Liver (tissue), 9 donors: ENCODE data around the gene TMEM125. TPM values are rescaled to one million over a fixed set of nuclear protein-coding genes. Genes with fewer than 3 reads are reported as not detected.

Experiments
- DNase-seq: peaks from one replicate; pipeline ENCODE4 v3.0.0-alpha.2; 2017; ENCODE audit warnings: low spot score
- H3K27ac ChIP-seq, 2 donors: one replicate each; pipeline ENCODE4 v1.7.0; 2013; ENCODE audit warnings: inconsistent platforms in 2 of 2, low read length in 2 of 2, control low read depth in 1 of 2, low read depth in 1 of 2, mild to moderate bottlenecking in 1 of 2
- H3K27me3 ChIP-seq, 4 donors: one replicate each; pipeline versions ENCODE4 v1.6.1 to v1.7.0; 2013; ENCODE audit warnings: low read length in 3 of 4, inconsistent platforms in 1 of 4, mild to moderate bottlenecking in 1 of 4, moderate library complexity in 1 of 4; ENCODE audit not compliant: control insufficient read depth in 4 of 4, insufficient read depth in 4 of 4
- H3K36me3 ChIP-seq, 4 donors: one replicate each; pipeline versions ENCODE4 v1.6.1 to v1.7.0; 2013; ENCODE audit warnings: low read length in 3 of 4, mild to moderate bottlenecking in 3 of 4, low read depth in 1 of 4, moderate library complexity in 1 of 4; ENCODE audit not compliant: control insufficient read depth in 4 of 4, insufficient read depth in 3 of 4
- H3K4me1 ChIP-seq, 4 donors: one replicate each; pipeline versions ENCODE4 v1.6.1 to v1.7.0; 2013; ENCODE audit warnings: low read length in 3 of 4, mild to moderate bottlenecking in 3 of 4, moderate library complexity in 1 of 4; ENCODE audit not compliant: control insufficient read depth in 4 of 4, insufficient read depth in 4 of 4
- H3K4me3 ChIP-seq, 3 donors: one replicate each; pipeline versions ENCODE4 v1.6.1 to v1.7.0; 2013; ENCODE audit warnings: low read length in 3 of 3, control low read depth in 1 of 3, low read depth in 1 of 3, mild to moderate bottlenecking in 1 of 3
- H3K9ac ChIP-seq, 2 donors: one replicate each; pipeline ENCODE4 v1.7.0; 2013; ENCODE audit warnings: low read length in 2 of 2, mild to moderate bottlenecking in 2 of 2, moderate library complexity in 2 of 2, control low read depth in 1 of 2, low read depth in 1 of 2
- H3K9me3 ChIP-seq, 4 donors: one replicate each; pipeline versions ENCODE4 v1.6.1 to v1.7.0; 2013; ENCODE audit warnings: low read length in 3 of 4; ENCODE audit not compliant: control insufficient read depth in 4 of 4
- ATF3 ChIP-seq: IDR thresholded peaks from 2 replicates; pipeline ENCODE4 v1.6.1; 2016; ENCODE audit warnings: antibody characterized with exemption
- CTCF ChIP-seq: fragments of 150-350 bp; IDR thresholded peaks from 2 replicates; pipeline ENCODE4 v1.5.1; 2017; ENCODE audit warnings: improper control_type of control experiment, low read depth, low read length; ENCODE audit not compliant: missing input control
- EGR1 ChIP-seq, 2 donors: IDR thresholded peaks; 2 replicates each; pipeline ENCODE4 v1.6.1; 2016 to 2018; ENCODE audit warnings: antibody characterized with exemption in 2 of 2, low read depth in 2 of 2
- FOXA2 ChIP-seq: IDR thresholded peaks from 2 replicates; pipeline ENCODE4 v1.6.1; 2016; ENCODE audit warnings: antibody characterized with exemption
- GABPA ChIP-seq, 2 donors: IDR thresholded peaks in 1 of 2; conservative IDR thresholded peaks in 1 of 2; 2 replicates each; pipeline ENCODE4 v1.6.1; 2016; ENCODE audit warnings: antibody characterized with exemption in 2 of 2, mild to moderate bottlenecking in 1 of 2, moderate library complexity in 1 of 2
- HNF4A ChIP-seq, 2 donors: conservative IDR thresholded peaks; 2 replicates each; pipeline ENCODE4 v1.6.1; 2016; ENCODE audit warnings: antibody characterized with exemption in 2 of 2, mild to moderate bottlenecking in 2 of 2
- HNF4G ChIP-seq: IDR thresholded peaks from 2 replicates; pipeline ENCODE4 v1.6.1; 2016; ENCODE audit warnings: antibody characterized with exemption
- JUND ChIP-seq, 2 donors: IDR thresholded peaks; 2 replicates each; pipeline ENCODE4 v1.6.1; 2016; ENCODE audit warnings: antibody characterized with exemption in 2 of 2
- MAX ChIP-seq: IDR thresholded peaks from 2 replicates; pipeline ENCODE4 v1.6.1; 2016; ENCODE audit warnings: antibody characterized with exemption
- NR2F2 ChIP-seq: IDR thresholded peaks from 2 replicates; pipeline ENCODE4 v1.6.1; 2016; ENCODE audit warnings: antibody characterized with exemption
- RAD21 ChIP-seq, 2 donors: IDR thresholded peaks; 2 replicates each; pipeline ENCODE4 v1.6.1; 2016; ENCODE audit warnings: antibody characterized with exemption in 2 of 2, mild to moderate bottlenecking in 2 of 2
- REST ChIP-seq: IDR thresholded peaks from 2 replicates; pipeline ENCODE4 v1.6.1; 2016; ENCODE audit warnings: antibody characterized with exemption, mild to moderate bottlenecking
- RXRA ChIP-seq, 2 donors: IDR thresholded peaks; 2 replicates each; pipeline ENCODE4 v1.6.1; 2017 to 2018; ENCODE audit warnings: antibody characterized with exemption in 2 of 2, mild to moderate bottlenecking in 1 of 2
- SP1 ChIP-seq: IDR thresholded peaks from 2 replicates; pipeline ENCODE4 v1.6.1; 2018; ENCODE audit warnings: antibody characterized with exemption, mild to moderate bottlenecking
- TAF1 ChIP-seq: conservative IDR thresholded peaks from 2 replicates; pipeline ENCODE4 v1.6.1; 2016; ENCODE audit warnings: antibody characterized with exemption, mild to moderate bottlenecking
- YY1 ChIP-seq: IDR thresholded peaks from 2 replicates; pipeline ENCODE4 v1.6.1; 2016; ENCODE audit warnings: antibody characterized with exemption, mild to moderate bottlenecking
- ZBTB33 ChIP-seq: IDR thresholded peaks from 2 replicates; pipeline ENCODE4 v1.6.1; 2016; ENCODE audit warnings: antibody characterized with exemption
- WGBS: extraction: QIAGEN DNeasy Blood & Tissue Kit; methylation state at CpG from one replicate; pipeline ENCODE4 v1.1.7; 2013; 5-methylcytosine and 5-hydroxymethylcytosine counted together
- polyA plus RNA-seq, 2 donors: library from polyadenylated mRNA; stranded (reverse) in 1 of 2; unstranded in 1 of 2; fragments of 200-250 nt in 1 of 2; fragments of >200 nt in 1 of 2; fragmentation: Nextera tagmentation in 1 of 2; extraction: Ambion mirVana in 1 of 2; gene quantifications; one replicate each; pipeline versions ENCODE4 v1.2.1 to v1.2.3, GENCODE V29; 2013 to 2015
- total RNA-seq, 2 donors: library from RNA; depleted of rRNA; stranded (reverse); fragments of >200 nt; gene quantifications; one replicate each; pipeline ENCODE4 v1.2.3, GENCODE V29; 2014
- donor health status: healthy.
- donor health status: healthy.
- donor health status: healthy.
- donor health status: healthy.
- donor health status: healthy.

The TMEM125 gene
- total and polyA plus RNA-seq, 4 donors, result 0.21 to 1.0 (median 0.69) TPM

GRCh38 chr1:43251024-43251423, 18.8 kb upstream of the TMEM125 start:
- Histone ChIP-seq H3K4me1 (peaks cover 1 to 17% (median 16%) of the 10 kb centered on the region in 4 donors), H3K27ac (peak overlapping the region; percentile 74 to 79), H3K9ac (peak overlapping the region in 1 of 2 donors; percentile 37), H3K9me3 (no peaks in the 10 kb centered on the region), H3K27me3 (no peaks in the 10 kb centered on the region), H3K36me3 (no peaks in the 10 kb centered on the region), H3K4me3 (no peak overlapping the region)
- DNase-seq, result no peak
- TF ChIP-seq ATF3 (no peak), CTCF (no peak), MAX (no peak), RXRA (IDR thresholded peaks at IDR 0.05) (no peak), RAD21 (IDR thresholded peaks at IDR 0.05) (no peak), JUND (IDR thresholded peaks at IDR 0.05) (no peak), FOXA2 (no peak), HNF4A (conservative IDR thresholded peaks at IDR 0.05) (no peak), TAF1 (no peak), YY1 (no peak), HNF4G (no peak), NR2F2 (no peak), SP1 (no peak), GABPA (IDR thresholded peaks at IDR 0.05 in 1 of 2, conservative IDR thresholded peaks at IDR 0.05 in 1 of 2) (no peak), ZBTB33 (no peak), REST (no peak)
- 71% methylated on average over 5 of the region's 5 CpGs for whole genome bisulfite sequencing

GRCh38 chr1:43252225-43252624, 17.6 kb upstream of the TMEM125 start:
- WGBS, result 96% methylated on average over 1 of the region's 1 CpG
- H3K27me3 ChIP-seq, result no peaks in the 10 kb centered on the region
- no peaks in the 10 kb centered on the region for H3K9me3 ChIP-seq
- H3K4me3 ChIP-seq, result no peak overlapping the region
- H3K4me1 ChIP-seq, result peaks cover 4 to 29% (median 24%) of the 10 kb centered on the region in 4 donors
- no peaks in the 10 kb centered on the region for H3K36me3 ChIP-seq
- H3K27ac ChIP-seq, result no peak overlapping the region
- TF ChIP-seq GABPA (IDR thresholded peaks at IDR 0.05 in 1 of 2, conservative IDR thresholded peaks at IDR 0.05 in 1 of 2), result no peak
- no peak for TF ChIP-seq RAD21 (IDR thresholded peaks at IDR 0.05)
- TF ChIP-seq SP1, result no peak
- no peak for TF ChIP-seq EGR1 (IDR thresholded peaks at IDR 0.05; ENCODE audit: low read depth in 2 of 2)
- TF ChIP-seq JUND (IDR thresholded peaks at IDR 0.05), result no peak
- TF ChIP-seq TAF1, result no peak
- TF ChIP-seq YY1, result no peak
- no peak for TF ChIP-seq ATF3
- no peak for TF ChIP-seq ZBTB33
- TF ChIP-seq REST, result no peak
- TF ChIP-seq NR2F2, result no peak
- TF ChIP-seq FOXA2, result no peak
- no peak for TF ChIP-seq HNF4A (conservative IDR thresholded peaks at IDR 0.05)
- no peak for TF ChIP-seq HNF4G
- no peak for TF ChIP-seq RXRA (IDR thresholded peaks at IDR 0.05)
- no peak overlapping the region for H3K9ac ChIP-seq
- DNase-seq, result no peak
